ENCODE results near the gene SOBP.

SOBP gene

DNA sequence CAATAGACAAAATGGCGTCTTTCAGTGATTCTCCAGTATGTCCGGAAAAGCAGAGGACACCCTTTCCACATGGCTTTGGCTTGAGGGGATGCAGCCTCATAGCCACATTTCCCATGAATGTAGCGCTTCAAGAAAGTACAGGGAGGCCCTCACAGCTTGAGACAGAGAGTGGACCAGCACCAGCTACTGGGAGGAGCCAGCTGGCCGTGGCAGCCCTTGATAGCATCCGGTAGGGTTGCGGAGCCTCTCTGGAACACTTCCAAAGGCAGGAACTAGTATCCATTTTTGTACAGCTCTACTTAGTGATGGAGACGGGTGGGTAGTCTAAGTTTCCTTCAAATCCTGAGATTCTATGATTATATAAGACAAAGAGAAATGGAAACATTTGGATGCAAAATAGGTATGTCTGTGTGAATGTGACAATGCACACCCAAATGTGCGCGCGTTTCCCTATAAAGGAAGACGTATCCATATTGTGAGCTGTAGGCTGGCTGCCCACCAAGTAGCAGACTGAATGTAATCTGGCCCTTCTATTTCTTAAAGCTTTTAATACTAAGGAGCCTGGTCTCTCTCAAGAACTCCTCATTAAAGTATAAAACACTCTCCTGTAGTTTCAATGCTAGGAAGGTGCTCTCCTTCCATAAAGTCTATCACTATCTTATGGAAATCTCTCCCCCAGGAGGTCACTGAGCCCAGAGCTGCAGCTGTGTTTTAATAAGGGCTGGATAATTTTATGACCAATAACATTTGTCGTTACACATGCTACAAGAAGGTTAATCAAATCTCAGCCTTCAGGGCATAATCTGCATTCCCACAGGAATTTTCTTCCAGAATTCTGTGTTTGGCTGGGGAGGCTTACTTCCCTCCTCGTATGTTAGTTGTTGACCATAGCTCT lies 74.0 kb downstream of the SOBP start:
- TF ChIP-seq GLIS3 (CRISPR knock-in tag; IDR thresholded peaks at IDR 0.05), result no peak
- TF ChIP-seq OSR1 (CRISPR knock-in tag; IDR thresholded peaks at IDR 0.05), result no peak
- TF ChIP-seq ZNF565 (CRISPR knock-in tag; conservative IDR thresholded peaks at IDR 0.05; ENCODE audit: low read depth), result no peak
- TF ChIP-seq TCF4 (CRISPR knock-in tag; IDR thresholded peaks at IDR 0.05; ENCODE audit: borderline replicate concordance), result no peak
- no peak for TF ChIP-seq ZNF70 (CRISPR knock-in tag; IDR thresholded peaks at IDR 0.05)
- no peak for TF ChIP-seq ARNTL (CRISPR knock-in tag; IDR thresholded peaks at IDR 0.05; ENCODE audit: borderline replicate concordance, low read depth)
- no peak for TF ChIP-seq SNAI2 (CRISPR knock-in tag; IDR thresholded peaks at IDR 0.05)
- TF ChIP-seq, protein P1, sequence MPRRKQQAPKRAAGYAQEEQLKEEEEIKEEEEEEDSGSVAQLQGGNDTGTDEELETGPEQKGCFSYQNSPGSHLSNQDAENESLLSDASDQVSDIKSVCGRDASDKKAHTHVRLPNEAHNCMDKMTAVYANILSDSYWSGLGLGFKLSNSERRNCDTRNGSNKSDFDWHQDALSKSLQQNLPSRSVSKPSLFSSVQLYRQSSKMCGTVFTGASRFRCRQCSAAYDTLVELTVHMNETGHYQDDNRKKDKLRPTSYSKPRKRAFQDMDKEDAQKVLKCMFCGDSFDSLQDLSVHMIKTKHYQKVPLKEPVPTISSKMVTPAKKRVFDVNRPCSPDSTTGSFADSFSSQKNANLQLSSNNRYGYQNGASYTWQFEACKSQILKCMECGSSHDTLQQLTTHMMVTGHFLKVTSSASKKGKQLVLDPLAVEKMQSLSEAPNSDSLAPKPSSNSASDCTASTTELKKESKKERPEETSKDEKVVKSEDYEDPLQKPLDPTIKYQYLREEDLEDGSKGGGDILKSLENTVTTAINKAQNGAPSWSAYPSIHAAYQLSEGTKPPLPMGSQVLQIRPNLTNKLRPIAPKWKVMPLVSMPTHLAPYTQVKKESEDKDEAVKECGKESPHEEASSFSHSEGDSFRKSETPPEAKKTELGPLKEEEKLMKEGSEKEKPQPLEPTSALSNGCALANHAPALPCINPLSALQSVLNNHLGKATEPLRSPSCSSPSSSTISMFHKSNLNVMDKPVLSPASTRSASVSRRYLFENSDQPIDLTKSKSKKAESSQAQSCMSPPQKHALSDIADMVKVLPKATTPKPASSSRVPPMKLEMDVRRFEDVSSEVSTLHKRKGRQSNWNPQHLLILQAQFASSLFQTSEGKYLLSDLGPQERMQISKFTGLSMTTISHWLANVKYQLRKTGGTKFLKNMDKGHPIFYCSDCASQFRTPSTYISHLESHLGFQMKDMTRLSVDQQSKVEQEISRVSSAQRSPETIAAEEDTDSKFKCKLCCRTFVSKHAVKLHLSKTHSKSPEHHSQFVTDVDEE (CRISPR knock-in tag; IDR thresholded peaks at IDR 0.05), result no peak
- TF ChIP-seq BACH2 (CRISPR knock-in tag; IDR thresholded peaks at IDR 0.05; ENCODE audit: borderline replicate concordance), result no peak
- no peak for TF ChIP-seq TOX (CRISPR knock-in tag; IDR thresholded peaks at IDR 0.05; ENCODE audit: borderline replicate concordance)
- TF ChIP-seq CSRNP3 (CRISPR knock-in tag; IDR thresholded peaks at IDR 0.05), result no peak
- TF ChIP-seq RARB (CRISPR knock-in tag; IDR thresholded peaks at IDR 0.05), result no peak
- no peak for TF ChIP-seq ZNF8 (CRISPR knock-in tag; IDR thresholded peaks at IDR 0.05)
- no peak for ATAC-seq

GRCh38 chr6:107564589-107564951 lies 74.7 kb downstream of the SOBP start:
- ATAC-seq, result no peak
- TF ChIP-seq TCF4 (CRISPR knock-in tag; IDR thresholded peaks at IDR 0.05; ENCODE audit: borderline replicate concordance) (no peak), ESRRG (CRISPR knock-in tag; IDR thresholded peaks at IDR 0.05) (no peak), BACH2 (CRISPR knock-in tag; IDR thresholded peaks at IDR 0.05; ENCODE audit: borderline replicate concordance) (no peak), ZNF565 (CRISPR knock-in tag; conservative IDR thresholded peaks at IDR 0.05; ENCODE audit: low read depth) (no peak), CREB5 (CRISPR knock-in tag; IDR thresholded peaks at IDR 0.05; ENCODE audit: low read depth) (no peak), ZNF8 (CRISPR knock-in tag; IDR thresholded peaks at IDR 0.05) (no peak), TOX (CRISPR knock-in tag; IDR thresholded peaks at IDR 0.05; ENCODE audit: borderline replicate concordance) (no peak), RARB (CRISPR knock-in tag; IDR thresholded peaks at IDR 0.05) (no peak), OSR1 (CRISPR knock-in tag; IDR thresholded peaks at IDR 0.05) (no peak), CSRNP3 (CRISPR knock-in tag; IDR thresholded peaks at IDR 0.05) (no peak), GLIS3 (CRISPR knock-in tag; IDR thresholded peaks at IDR 0.05) (no peak)

DNA sequence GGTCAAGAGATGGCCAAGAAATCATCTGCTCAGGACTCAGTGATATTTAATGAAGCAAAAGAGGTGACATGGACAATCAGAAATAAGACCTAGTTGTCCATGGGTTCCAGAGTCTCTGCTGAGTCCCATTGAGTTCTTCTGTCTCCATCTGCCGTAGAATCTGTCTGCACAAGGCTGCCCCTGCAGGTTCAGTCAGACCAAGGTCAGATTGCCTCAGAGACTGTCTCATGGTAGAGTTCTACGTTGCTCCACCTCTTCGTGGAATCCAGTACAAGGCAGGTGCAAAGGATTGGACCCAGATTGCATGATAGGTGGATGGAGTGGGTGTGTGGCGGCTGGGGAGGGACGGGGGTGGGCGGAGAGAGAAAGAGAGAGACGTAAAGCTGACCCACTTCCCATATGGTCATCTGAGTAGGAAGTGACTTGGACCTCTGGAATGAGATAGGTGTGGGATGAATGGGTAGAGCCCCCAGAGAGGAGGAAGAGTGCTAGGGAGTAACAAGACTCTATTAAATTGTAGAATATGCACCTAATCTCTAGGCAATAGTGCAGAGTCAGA lies 75.3 kb downstream of the SOBP start:
- TF ChIP-seq ZNF8 (CRISPR knock-in tag; IDR thresholded peaks at IDR 0.05) (no peak), GLIS3 (CRISPR knock-in tag; IDR thresholded peaks at IDR 0.05) (no peak), TCF4 (CRISPR knock-in tag; IDR thresholded peaks at IDR 0.05; ENCODE audit: borderline replicate concordance) (no peak), ARNTL (CRISPR knock-in tag; IDR thresholded peaks at IDR 0.05; ENCODE audit: borderline replicate concordance, low read depth) (no peak), CSDC2 (CRISPR knock-in tag; IDR thresholded peaks at IDR 0.05) (no peak), PPARA (CRISPR knock-in tag; IDR thresholded peaks at IDR 0.05; ENCODE audit: borderline replicate concordance) (no peak), CREB5 (CRISPR knock-in tag; IDR thresholded peaks at IDR 0.05; ENCODE audit: low read depth) (no peak)
- TF ChIP-seq, protein P1 (CRISPR knock-in tag; IDR thresholded peaks at IDR 0.05), result no peak
- TF ChIP-seq, protein P2, sequence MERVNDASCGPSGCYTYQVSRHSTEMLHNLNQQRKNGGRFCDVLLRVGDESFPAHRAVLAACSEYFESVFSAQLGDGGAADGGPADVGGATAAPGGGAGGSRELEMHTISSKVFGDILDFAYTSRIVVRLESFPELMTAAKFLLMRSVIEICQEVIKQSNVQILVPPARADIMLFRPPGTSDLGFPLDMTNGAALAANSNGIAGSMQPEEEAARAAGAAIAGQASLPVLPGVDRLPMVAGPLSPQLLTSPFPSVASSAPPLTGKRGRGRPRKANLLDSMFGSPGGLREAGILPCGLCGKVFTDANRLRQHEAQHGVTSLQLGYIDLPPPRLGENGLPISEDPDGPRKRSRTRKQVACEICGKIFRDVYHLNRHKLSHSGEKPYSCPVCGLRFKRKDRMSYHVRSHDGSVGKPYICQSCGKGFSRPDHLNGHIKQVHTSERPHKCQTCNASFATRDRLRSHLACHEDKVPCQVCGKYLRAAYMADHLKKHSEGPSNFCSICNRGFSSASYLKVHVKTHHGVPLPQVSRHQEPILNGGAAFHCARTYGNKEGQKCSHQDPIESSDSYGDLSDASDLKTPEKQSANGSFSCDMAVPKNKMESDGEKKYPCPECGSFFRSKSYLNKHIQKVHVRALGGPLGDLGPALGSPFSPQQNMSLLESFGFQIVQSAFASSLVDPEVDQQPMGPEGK (CRISPR knock-in tag; IDR thresholded peaks at IDR 0.05; ENCODE audit: borderline replicate concordance), result no peak

More for the DNA sequence above, 75.3 kb downstream of the SOBP start:
- ATAC-seq, result no peak

Measured in SK-N-SH treated with all-trans-retinoic acid at 6 μM for 48 hours (cell line).